Fibroblast of upper back skin (primary cell): Measurements from ENCODE around the gene SLC26A1.
A peak's percentile ranks its signal among the peaks of the same experiment; 100 is the strongest.
"Not testable (repeated sequence)": the region's sequence is repeated elsewhere in the genome, so short reads cannot be mapped to it uniquely, and the experiment has no call there.

Experiments
- DNase-seq: peaks from one replicate; pipeline ENCODE4 v3.0.0-alpha.2; 2013

SLC26A1 gene

GRCh38 chr4:1013225-1014073 lies 20.2 kb upstream of the SLC26A1 start:
- DNase-seq, result no peak

GRCh38 chr4:1012034-1012739 lies 19.0 kb upstream of the SLC26A1 start:
- no peak for DNase-seq

GRCh38 chr4:1011666-1012033 lies 18.4 kb upstream of the SLC26A1 start:
- DNase-seq, result no peak

- DNase-seq, result peak; percentile 88
Measured at GRCh38 chr4:1011022-1011665, 17.9 kb upstream of the SLC26A1 start, which contains the start of gene FGFRL1. TSS of gene FGFRL1 (plus strand) at chr4:1011626. CDS start at chr4:1012486, 860 bp downstream.

- DNase-seq, result peak; percentile 78
Measured at GRCh38 chr4:1010395-1011021, 17.3 kb upstream of the SLC26A1 start.

- peak; percentile 49 for DNase-seq
Measured at GRCh38 chr4:1009542-1010394, 16.6 kb upstream of the SLC26A1 start.

- DNase-seq, result no peak
Measured at GRCh38 chr4:1008840-1009541, 15.8 kb upstream of the SLC26A1 start.

- no peak for DNase-seq
Measured at GRCh38 chr4:1006856-1007255, 13.7 kb upstream of the SLC26A1 start.

GRCh38 chr4:1004557-1005485 lies 11.6 kb upstream of the SLC26A1 start:
- DNase-seq, result no peak

GRCh38 chr4:1004071-1004418 lies 10.8 kb upstream of the SLC26A1 start:
- no peak for DNase-seq

GRCh38 chr4:1003271-1004070 lies 10.3 kb upstream of the SLC26A1 start:
- no peak for DNase-seq

- DNase-seq, result no peak
Measured at GRCh38 chr4:1002631-1003251, 9.5 kb upstream of the SLC26A1 start.

GRCh38 chr4:1002131-1002630 lies 9.0 kb upstream of the SLC26A1 start:
- DNase-seq, result no peak

- DNase-seq, result no peak
Measured at GRCh38 chr4:1001561-1002130, 8.4 kb upstream of the SLC26A1 start.

GRCh38 chr4:1000686-1001260 lies 7.6 kb upstream of the SLC26A1 start:
- no peak for DNase-seq

GRCh38 chr4:999882-1000425 lies 6.8 kb upstream of the SLC26A1 start:
- no peak for DNase-seq

- DNase-seq, result not testable (repeated sequence)
Measured at GRCh38 chr4:999240-999863, 6.1 kb upstream of the SLC26A1 start.
